WERI-Rb-1 (cell line): Measurements from ENCODE around the gene TNS1.

Source experiments
- DNase-seq: peaks from one replicate; pipeline ENCODE4 v3.0.0-alpha.2; 2020
- H3K27ac ChIP-seq: fragments of 250-450 bp; sonication (Bioruptor Pico); 2 replicates; pipeline ENCODE4 v1.5.1; 2020; ENCODE audit warnings: mild to moderate bottlenecking, moderate library complexity
- H3K27me3 ChIP-seq: fragments of 250-450 bp; sonication (Bioruptor Pico); 2 replicates; pipeline ENCODE4 v1.5.1; 2021; ENCODE audit warnings: mild to moderate bottlenecking, low read depth, moderate library complexity; ENCODE audit not compliant: insufficient read depth, severe bottlenecking
- H3K36me3 ChIP-seq: fragments of 250-450 bp; sonication (Bioruptor Pico); 2 replicates; pipeline ENCODE4 v1.5.1; 2020; ENCODE audit warnings: mild to moderate bottlenecking, moderate library complexity
- H3K4me3 ChIP-seq: 2 replicates; pipeline ENCODE4 v1.5.1; 2011; ENCODE audit warnings: low read depth, mild to moderate bottlenecking, control low read depth, low read length
- H3K9me3 ChIP-seq: fragments of 250-450 bp; sonication (Bioruptor Pico); 2 replicates; pipeline ENCODE4 v1.5.1; 2021; ENCODE audit warnings: mild to moderate bottlenecking, moderate library complexity; ENCODE audit not compliant: severe bottlenecking
- CTCF ChIP-seq: IDR thresholded peaks from 2 replicates; pipeline ENCODE4 v1.5.1; 2011; ENCODE audit warnings: low read depth, mild to moderate bottlenecking, control low read depth, inconsistent platforms, low read length

TNS1 gene

GRCh38 chr2:217935901-217936684 lies 66.7 kb downstream of the TNS1 start:
- Histone ChIP-seq H3K9me3 (no peaks in the 10 kb centered on the region), H3K27ac (no peak overlapping the region), H3K36me3 (no peaks in the 10 kb centered on the region), H3K27me3 (no peaks in the 10 kb centered on the region), H3K4me3 (no peak overlapping the region)
- DNase-seq: no peak
- TF ChIP-seq CTCF: no peak

- DNase-seq: no peak
- Histone ChIP-seq H3K27ac (no peak overlapping the region), H3K27me3 (no peaks in the 10 kb centered on the region), H3K4me3 (no peak overlapping the region), H3K36me3 (no peaks in the 10 kb centered on the region), H3K9me3 (no peaks in the 10 kb centered on the region)
- no peak for TF ChIP-seq CTCF
Measured at GRCh38 chr2:217935235-217935879, 67.4 kb downstream of the TNS1 start.

- Histone ChIP-seq H3K36me3 (no peaks in the 10 kb centered on the region), H3K27me3 (no peaks in the 10 kb centered on the region), H3K4me3 (no peak overlapping the region), H3K27ac (no peak overlapping the region), H3K9me3 (no peaks in the 10 kb centered on the region)
- no peak for DNase-seq
- no peak for TF ChIP-seq CTCF
Measured at GRCh38 chr2:217934321-217935131, 68.3 kb downstream of the TNS1 start.

- DNase-seq: no peak
- Histone ChIP-seq H3K27ac (no peak overlapping the region), H3K36me3 (no peaks in the 10 kb centered on the region), H3K27me3 (no peaks in the 10 kb centered on the region), H3K4me3 (no peak overlapping the region), H3K9me3 (no peaks in the 10 kb centered on the region)
- TF ChIP-seq CTCF: no peak
Measured at GRCh38 chr2:217933617-217933993, 69.2 kb downstream of the TNS1 start.

- H3K27ac ChIP-seq: no peak overlapping the region
- no peak for TF ChIP-seq CTCF
Measured at GRCh38 chr2:217932803-217933616, 69.8 kb downstream of the TNS1 start.

More at GRCh38 chr2:217932803-217933616, 69.8 kb downstream of the TNS1 start:
- Histone ChIP-seq H3K4me3 (no peak overlapping the region), H3K36me3 (no peaks in the 10 kb centered on the region), H3K9me3 (no peaks in the 10 kb centered on the region), H3K27me3 (no peaks in the 10 kb centered on the region)
- DNase-seq: no peak
